A549 (cell line): ENCODE data around the gene PLEKHA6. TPM values are rescaled to one million over a fixed set of nuclear protein-coding genes. Genes with fewer than 3 reads are reported as not detected.

Source experiments
- ATAC-seq, 2 experiments: fragments of 200-7000 bp in 1 of 2; fragments of >200 bp in 1 of 2; cut with Nextera tagmentation in 1 of 2; cut with Tn5 transposase in 1 of 2; 3 replicates each; pipeline versions ENCODE4 v1.8.0 to v1.9.1; 2018 to 2020; ENCODE audit warnings: mild to moderate bottlenecking in 1 of 2, moderate library complexity in 1 of 2
- CTCF ChIA-PET: fragments of 300-600 bp; sonication (Branson Sonifier 250); formaldehyde crosslinking; extraction: SDS; loops from one replicate; lab custom pipeline; 2021; ENCODE audit warnings: antibody characterized with exemption, inconsistent platforms; lab: Yijun Ruan, JAX
- POLR2A ChIA-PET: fragments of 350-600 bp; formaldehyde crosslinking; extraction: SDS; loops from one replicate; lab custom pipeline; 2021; ENCODE audit warnings: antibody characterized with exemption, inconsistent platforms; lab: Yijun Ruan, JAX
- DNase-seq, 2 experiments: peaks; one replicate each; pipeline versions ENCODE4 v3.0.0 to v3.0.0-alpha.2; 2011 to 2016; ENCODE audit warnings: low read depth in 1 of 2, low spot score in 1 of 2
- FAIRE-seq: peaks from 2 replicates; lab custom pipeline; 2011; peaks lifted over from hg19 to GRCh38; lab: Jason Lieb, UNC
- H3K27ac ChIP-seq, 2 experiments: fragments of >200 bp; sonication (Bioruptor Twin); formaldehyde crosslinking; 3 replicates each; pipeline ENCODE4 v1.5.1; 2016 to 2017
- H3K4me1 ChIP-seq: fragments of >200 bp; sonication (Bioruptor Twin); formaldehyde crosslinking; 3 replicates; pipeline ENCODE4 v1.6.1; 2016
- H3K4me2 ChIP-seq: fragments of >200 bp; sonication (Bioruptor Twin); formaldehyde crosslinking; 3 replicates; pipeline ENCODE4 v1.6.1; 2016
- H3K4me3 ChIP-seq: fragments of >200 bp; sonication (Bioruptor Twin); formaldehyde crosslinking; 3 replicates; pipeline ENCODE4 v1.5.1; 2016
- H3K9me3 ChIP-seq: fragments of >200 bp; sonication (Bioruptor Twin); formaldehyde crosslinking; 3 replicates; pipeline ENCODE4 v1.6.1; 2016
- CHD2 ChIP-seq: fragments of 150-350 bp; IDR thresholded peaks from 2 replicates; pipeline ENCODE4 v1.6.1; 2014; ENCODE audit warnings: low read length; ENCODE audit not compliant: partially characterized antibody
- E2F6 ChIP-seq: IDR thresholded peaks from 2 replicates; pipeline ENCODE4 v1.6.1; 2012; ENCODE audit warnings: low read depth, borderline replicate concordance
- EHMT2 ChIP-seq: fragments of 200-600 bp; sonication (generic); IDR thresholded peaks from 2 replicates; pipeline ENCODE4 v1.6.1; 2016; ENCODE audit warnings: antibody characterized with exemption, low read depth, mild to moderate bottlenecking, moderate library complexity
- ELK1 ChIP-seq: fragments of 150-350 bp; IDR thresholded peaks from 2 replicates; pipeline ENCODE4 v1.6.1; 2014; ENCODE audit warnings: low read depth, mild to moderate bottlenecking, low read length
- ESRRA ChIP-seq: fragments of 150-350 bp; IDR thresholded peaks from 2 replicates; pipeline ENCODE4 v1.6.1; 2014; ENCODE audit warnings: mild to moderate bottlenecking, low read length, borderline replicate concordance
- FOXS1 ChIP-seq: fragments of 250-450 bp; sonication (Bioruptor Pico); IDR thresholded peaks from 2 replicates; pipeline ENCODE4 v1.5.0; 2020; ENCODE audit warnings: mild to moderate bottlenecking, moderate library complexity
- GATA3 ChIP-seq: IDR thresholded peaks from 2 replicates; pipeline ENCODE4 v1.6.1; 2012; ENCODE audit warnings: borderline replicate concordance
- HES2 ChIP-seq: fragments of >200 bp; sonication (Bioruptor Twin); formaldehyde crosslinking; IDR thresholded peaks from 2 replicates; pipeline ENCODE4 v1.6.1; 2016
- HMGXB4 ChIP-seq: fragments of 250-450 bp; sonication (Bioruptor Pico); IDR thresholded peaks from 2 replicates; pipeline ENCODE4 v1.5.0; 2021; ENCODE audit warnings: mild to moderate bottlenecking, moderate library complexity, borderline replicate concordance
- HOXB13 ChIP-seq: fragments of 250-450 bp; sonication (Bioruptor Pico); IDR thresholded peaks from 2 replicates; pipeline ENCODE4 v1.5.0; 2020; ENCODE audit warnings: low read depth, mild to moderate bottlenecking, moderate library complexity
- JUN ChIP-seq, 2 experiments: fragments of >200 bp; sonication (Bioruptor Twin); formaldehyde crosslinking; IDR thresholded peaks; 2 replicates in 1 of 2; 3 replicates in 1 of 2; pipeline ENCODE4 v1.6.1; 2016 to 2017
- KDM5A ChIP-seq: fragments of 200-600 bp; sonication (generic); IDR thresholded peaks from 2 replicates; pipeline ENCODE4 v1.6.1; 2016; ENCODE audit warnings: antibody characterized with exemption, mild to moderate bottlenecking
- MAZ ChIP-seq: fragments of 150-350 bp; IDR thresholded peaks from 2 replicates; pipeline ENCODE4 v1.6.1; 2014; ENCODE audit warnings: antibody characterized with exemption, low read depth, low read length, borderline replicate concordance
- MYC ChIP-seq: IDR thresholded peaks from 2 replicates; pipeline ENCODE4 v1.6.1; 2012; ENCODE audit warnings: mild to moderate bottlenecking, inconsistent platforms, low read length, improper control_type of control experiment, borderline replicate concordance
- NR3C1 ChIP-seq: fragments of >200 bp; sonication (Bioruptor Twin); formaldehyde crosslinking; IDR thresholded peaks from 3 replicates; pipeline ENCODE4 v1.6.1; 2017
- PBX3 ChIP-seq: IDR thresholded peaks from 2 replicates; pipeline ENCODE4 v1.6.1; 2012
- POLR2AphosphoS2 ChIP-seq: conservative IDR thresholded peaks from 2 replicates; pipeline ENCODE4 v1.6.1; 2012; ENCODE audit warnings: low read length, improper control_type of control experiment, inconsistent platforms
- REST ChIP-seq: fragments of 200-600 bp; sonication (generic); IDR thresholded peaks from 2 replicates; pipeline ENCODE4 v1.6.1; 2016; ENCODE audit warnings: antibody characterized with exemption, mild to moderate bottlenecking, moderate library complexity
- SREBF2 ChIP-seq: fragments of 450-650 bp; IDR thresholded peaks from 2 replicates; pipeline ENCODE4 v1.6.1; 2014; ENCODE audit warnings: mild to moderate bottlenecking, moderate library complexity
- TP53 ChIP-seq: fragments of 250-450 bp; sonication (Bioruptor Pico); IDR thresholded peaks from 2 replicates; pipeline ENCODE4 v1.5.0; 2021; ENCODE audit warnings: mild to moderate bottlenecking, moderate library complexity
- USF2 ChIP-seq: fragments of 450-650 bp; IDR thresholded peaks from 2 replicates; pipeline ENCODE4 v1.6.1; 2014; ENCODE audit warnings: antibody characterized with exemption
- ZFP36 ChIP-seq: fragments of 450-650 bp; IDR thresholded peaks from 2 replicates; pipeline ENCODE4 v1.6.1; 2014; ENCODE audit warnings: borderline replicate concordance; ENCODE audit not compliant: partially characterized antibody
- ZSCAN20 ChIP-seq: fragments of 250-450 bp; sonication (Bioruptor Pico); IDR thresholded peaks from 2 replicates; pipeline ENCODE4 v1.8.0; 2022; ENCODE audit warnings: mild to moderate bottlenecking, moderate library complexity
- WGBS: methylation state at CpG from one replicate; pipeline ENCODE4 v1.1.6; 2017; ENCODE audit errors: missing lambda C conversion rate; 5-methylcytosine and 5-hydroxymethylcytosine counted together
- polyA plus RNA-seq, 4 experiments: library from polyadenylated mRNA; depleted of rRNA in 3 of 4; stranded (reverse); fragments of >200 nt; fragmentation: RNase III in 1 of 4; extraction: RNeasy Plus Mini Kit Qiagen cat#74134 plus additional on column Dnase treatment in 1 of 4; gene quantifications; 2 replicates in 3 of 4; 3 replicates in 1 of 4; pipeline ENCODE4 v1.2.3, GENCODE V29; 2011 to 2017

PLEKHA6 gene
- polyA plus RNA-seq, 2 of the 4 experiments (the other 2 are of a cell fraction), result 13.0 to 26.2 TPM

- DNase-seq, result no peak
- Histone ChIP-seq H3K4me1 (peaks cover 38% of the 10 kb centered on the region), H3K4me3 (no peak overlapping the region), H3K27ac (no peak overlapping the region), H3K4me2 (no peak overlapping the region), H3K9me3 (no peaks in the 10 kb centered on the region)
- no peak for TF ChIP-seq TP53 (CRISPR knock-in tag)
- no peak for TF ChIP-seq FOXS1 (CRISPR knock-in tag)
- ChIA-PET CTCF (interaction anchor here (0.9 to 2.3 kb wide), 2 partner anchors 46 to 79 kb away, joined by 4 to 9 read pairs; no protein-coding TSS in a partner anchor), POLR2A (no interaction called here)
- no peak for ATAC-seq
- FAIRE-seq, result no peak
- 93% methylated on average over 3 of the region's 3 CpGs for WGBS
These were observed 23.2 kb downstream of the PLEKHA6 start for GRCh38 chr1:204336421-204337035.

- ChIA-PET POLR2A (no interaction called here), CTCF (interaction anchor here (2.3 kb wide), 1 partner anchor 78 kb away, joined by 9 read pairs; no protein-coding TSS in a partner anchor)
- Histone ChIP-seq H3K4me1 (peaks cover 40% of the 10 kb centered on the region), H3K27ac (0 out of 6 replicates have a peak overlapping the region, but pooled peaks of 1 of the 2 experiments have one; percentile 10), H3K4me3 (no peak overlapping the region), H3K4me2 (no peak overlapping the region), H3K9me3 (no peaks in the 10 kb centered on the region)
- TF ChIP-seq CHD2 (no peak), GATA3 (no peak), USF2 (no peak), REST (no peak), ZFP36 (no peak), HES2 (no peak), E2F6 (no peak), ZSCAN20 (CRISPR knock-in tag) (no peak), KDM5A (no peak)
- FAIRE-seq, result no peak
- no peak for DNase-seq
- no peak for ATAC-seq
- 70% methylated on average over 1 of the region's 1 CpG for WGBS
These were observed 24.2 kb downstream of the PLEKHA6 start for GRCh38 chr1:204335533-204335932.

GRCh38 chr1:204335085-204335484 lies 24.6 kb downstream of the PLEKHA6 start:
- Histone ChIP-seq H3K27ac (0 out of 6 replicates have a peak overlapping the region, but pooled peaks of 1 of the 2 experiments have one; percentile 10), H3K4me2 (no peak overlapping the region), H3K9me3 (no peaks in the 10 kb centered on the region), H3K4me3 (no peak overlapping the region), H3K4me1 (peaks cover 43% of the 10 kb centered on the region)
- no peak for ATAC-seq
- ChIA-PET POLR2A (no interaction called here), CTCF (interaction anchor here (1.9 to 2.3 kb wide), 2 partner anchors 77 to 129 kb away, joined by 5 to 9 read pairs; no protein-coding TSS in a partner anchor)
- no peak for FAIRE-seq
- 83% methylated on average over 1 of the region's 1 CpG for WGBS
- no peak for DNase-seq
- TF ChIP-seq ESRRA (no peak), FOXS1 (CRISPR knock-in tag) (no peak), MYC (no peak), HOXB13 (CRISPR knock-in tag) (no peak), PBX3 (no peak), NR3C1 (no peak), ELK1 (no peak), EHMT2 (no peak), HMGXB4 (no peak), JUN (IDR thresholded peaks at IDR 0.05) (no peak), SREBF2 (no peak), MAZ (no peak), POLR2AphosphoS2 (no peak)
